Measurements from ENCODE around the gene JUN.

JUN gene

GRCh38 chr1:58816072-58816746, 32.4 kb upstream of the JUN start (continued):
- TF ChIP-seq ZNF324 (tag by site-specific recombination; IDR thresholded peaks at IDR 0.05): no peak
- no peak for TF ChIP-seq ZNF530 (tag by site-specific recombination; IDR thresholded peaks at IDR 0.05; ENCODE audit: low read depth)
- TF ChIP-seq ZNF211 (tag by site-specific recombination; IDR thresholded peaks at IDR 0.05; ENCODE audit: low read depth): no peak
- TF ChIP-seq ZNF747 (tag by site-specific recombination; IDR thresholded peaks at IDR 0.05): no peak
- TF ChIP-seq GLIS1 (tag by site-specific recombination; IDR thresholded peaks at IDR 0.05): peak; percentile 95
- peak; percentile 67; the same call in 1 of the 2 replicates for TF ChIP-seq ZBTB48 (tag by site-specific recombination; IDR thresholded peaks at IDR 0.05)
- peak; percentile 52 for TF ChIP-seq EGR2 (tag by site-specific recombination; IDR thresholded peaks at IDR 0.05; ENCODE audit: low read depth)
- no peak for TF ChIP-seq GLI2 (tag by site-specific recombination; IDR thresholded peaks at IDR 0.05; ENCODE audit: borderline replicate concordance, low read depth)
- peak; percentile 84 for TF ChIP-seq ZSCAN30 (tag by site-specific recombination; IDR thresholded peaks at IDR 0.05)
- no peak for TF ChIP-seq ZNF302 (tag by site-specific recombination; IDR thresholded peaks at IDR 0.05; ENCODE audit: low read depth)
- TF ChIP-seq ZFP41 (tag by site-specific recombination; IDR thresholded peaks at IDR 0.05; ENCODE audit: borderline replicate concordance): no peak
- TF ChIP-seq ZNF362 (tag by site-specific recombination; IDR thresholded peaks at IDR 0.05): no peak
- TF ChIP-seq MEIS1 (CRISPR knock-in tag; IDR thresholded peaks at IDR 0.05; ENCODE audit: borderline replicate concordance): no peak
- TF ChIP-seq YY2 (tag by site-specific recombination; IDR thresholded peaks at IDR 0.05): no peak
- no peak for TF ChIP-seq ZNF544 (tag by site-specific recombination; IDR thresholded peaks at IDR 0.05)
- TF ChIP-seq ZNF157 (tag by site-specific recombination; IDR thresholded peaks at IDR 0.05): no peak
- no peak for TF ChIP-seq ZFP3 (tag by site-specific recombination; IDR thresholded peaks at IDR 0.05; ENCODE audit: low read depth)
- TF ChIP-seq, protein P1, sequence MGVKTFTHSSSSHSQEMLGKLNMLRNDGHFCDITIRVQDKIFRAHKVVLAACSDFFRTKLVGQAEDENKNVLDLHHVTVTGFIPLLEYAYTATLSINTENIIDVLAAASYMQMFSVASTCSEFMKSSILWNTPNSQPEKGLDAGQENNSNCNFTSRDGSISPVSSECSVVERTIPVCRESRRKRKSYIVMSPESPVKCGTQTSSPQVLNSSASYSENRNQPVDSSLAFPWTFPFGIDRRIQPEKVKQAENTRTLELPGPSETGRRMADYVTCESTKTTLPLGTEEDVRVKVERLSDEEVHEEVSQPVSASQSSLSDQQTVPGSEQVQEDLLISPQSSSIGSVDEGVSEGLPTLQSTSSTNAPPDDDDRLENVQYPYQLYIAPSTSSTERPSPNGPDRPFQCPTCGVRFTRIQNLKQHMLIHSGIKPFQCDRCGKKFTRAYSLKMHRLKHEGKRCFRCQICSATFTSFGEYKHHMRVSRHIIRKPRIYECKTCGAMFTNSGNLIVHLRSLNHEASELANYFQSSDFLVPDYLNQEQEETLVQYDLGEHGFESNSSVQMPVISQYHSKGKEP (tag by site-specific recombination; IDR thresholded peaks at IDR 0.05): no peak
- no peak for TF ChIP-seq ZNF791 (tag by site-specific recombination; IDR thresholded peaks at IDR 0.05)
- TF ChIP-seq, protein P2, sequence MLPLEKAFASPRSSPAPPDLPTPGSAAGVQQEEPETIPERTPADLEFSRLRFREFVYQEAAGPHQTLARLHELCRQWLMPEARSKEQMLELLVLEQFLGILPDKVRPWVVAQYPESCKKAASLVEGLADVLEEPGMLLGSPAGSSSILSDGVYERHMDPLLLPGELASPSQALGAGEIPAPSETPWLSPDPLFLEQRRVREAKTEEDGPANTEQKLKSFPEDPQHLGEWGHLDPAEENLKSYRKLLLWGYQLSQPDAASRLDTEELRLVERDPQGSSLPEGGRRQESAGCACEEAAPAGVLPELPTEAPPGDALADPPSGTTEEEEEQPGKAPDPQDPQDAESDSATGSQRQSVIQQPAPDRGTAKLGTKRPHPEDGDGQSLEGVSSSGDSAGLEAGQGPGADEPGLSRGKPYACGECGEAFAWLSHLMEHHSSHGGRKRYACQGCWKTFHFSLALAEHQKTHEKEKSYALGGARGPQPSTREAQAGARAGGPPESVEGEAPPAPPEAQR (tag by site-specific recombination; IDR thresholded peaks at IDR 0.05): no peak
- peak; percentile 58; the same call in 1 of the 2 replicates for TF ChIP-seq KLF16 (tag by site-specific recombination; IDR thresholded peaks at IDR 0.05)
- TF ChIP-seq ZSCAN16 (tag by site-specific recombination; IDR thresholded peaks at IDR 0.05): no peak
- TF ChIP-seq, protein P3, sequence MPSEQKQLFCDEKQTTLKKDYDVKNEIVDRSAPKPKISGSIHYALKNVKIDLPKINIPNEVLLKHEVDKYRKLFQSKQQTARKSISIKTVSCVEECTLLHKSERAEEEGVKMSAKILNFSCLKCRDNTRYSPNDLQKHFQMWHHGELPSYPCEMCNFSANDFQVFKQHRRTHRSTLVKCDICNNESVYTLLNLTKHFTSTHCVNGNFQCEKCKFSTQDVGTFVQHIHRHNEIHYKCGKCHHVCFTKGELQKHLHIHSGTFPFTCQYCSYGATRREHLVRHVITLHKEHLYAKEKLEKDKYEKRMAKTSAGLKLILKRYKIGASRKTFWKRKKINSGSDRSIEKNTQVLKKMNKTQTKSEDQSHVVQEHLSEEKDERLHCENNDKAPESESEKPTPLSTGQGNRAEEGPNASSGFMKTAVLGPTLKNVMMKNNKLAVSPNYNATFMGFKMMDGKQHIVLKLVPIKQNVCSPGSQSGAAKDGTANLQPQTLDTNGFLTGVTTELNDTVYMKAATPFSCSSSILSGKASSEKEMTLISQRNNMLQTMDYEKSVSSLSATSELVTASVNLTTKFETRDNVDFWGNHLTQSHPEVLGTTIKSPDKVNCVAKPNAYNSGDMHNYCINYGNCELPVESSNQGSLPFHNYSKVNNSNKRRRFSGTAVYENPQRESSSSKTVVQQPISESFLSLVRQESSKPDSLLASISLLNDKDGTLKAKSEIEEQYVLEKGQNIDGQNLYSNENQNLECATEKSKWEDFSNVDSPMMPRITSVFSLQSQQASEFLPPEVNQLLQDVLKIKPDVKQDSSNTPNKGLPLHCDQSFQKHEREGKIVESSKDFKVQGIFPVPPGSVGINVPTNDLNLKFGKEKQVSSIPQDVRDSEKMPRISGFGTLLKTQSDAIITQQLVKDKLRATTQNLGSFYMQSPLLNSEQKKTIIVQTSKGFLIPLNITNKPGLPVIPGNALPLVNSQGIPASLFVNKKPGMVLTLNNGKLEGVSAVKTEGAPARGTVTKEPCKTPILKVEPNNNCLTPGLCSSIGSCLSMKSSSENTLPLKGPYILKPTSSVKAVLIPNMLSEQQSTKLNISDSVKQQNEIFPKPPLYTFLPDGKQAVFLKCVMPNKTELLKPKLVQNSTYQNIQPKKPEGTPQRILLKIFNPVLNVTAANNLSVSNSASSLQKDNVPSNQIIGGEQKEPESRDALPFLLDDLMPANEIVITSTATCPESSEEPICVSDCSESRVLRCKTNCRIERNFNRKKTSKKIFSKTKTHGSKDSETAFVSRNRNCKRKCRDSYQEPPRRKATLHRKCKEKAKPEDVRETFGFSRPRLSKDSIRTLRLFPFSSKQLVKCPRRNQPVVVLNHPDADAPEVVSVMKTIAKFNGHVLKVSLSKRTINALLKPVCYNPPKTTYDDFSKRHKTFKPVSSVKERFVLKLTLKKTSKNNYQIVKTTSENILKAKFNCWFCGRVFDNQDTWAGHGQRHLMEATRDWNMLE (tag by site-specific recombination; conservative IDR thresholded peaks at IDR 0.05; ENCODE audit: low read depth): 0 out of 2 replicates have a peak, but pooled peaks have one; percentile 15
- TF ChIP-seq ATF2 (tag by site-specific recombination; IDR thresholded peaks at IDR 0.05; ENCODE audit: low read depth): no peak
- TF ChIP-seq, protein P4, sequence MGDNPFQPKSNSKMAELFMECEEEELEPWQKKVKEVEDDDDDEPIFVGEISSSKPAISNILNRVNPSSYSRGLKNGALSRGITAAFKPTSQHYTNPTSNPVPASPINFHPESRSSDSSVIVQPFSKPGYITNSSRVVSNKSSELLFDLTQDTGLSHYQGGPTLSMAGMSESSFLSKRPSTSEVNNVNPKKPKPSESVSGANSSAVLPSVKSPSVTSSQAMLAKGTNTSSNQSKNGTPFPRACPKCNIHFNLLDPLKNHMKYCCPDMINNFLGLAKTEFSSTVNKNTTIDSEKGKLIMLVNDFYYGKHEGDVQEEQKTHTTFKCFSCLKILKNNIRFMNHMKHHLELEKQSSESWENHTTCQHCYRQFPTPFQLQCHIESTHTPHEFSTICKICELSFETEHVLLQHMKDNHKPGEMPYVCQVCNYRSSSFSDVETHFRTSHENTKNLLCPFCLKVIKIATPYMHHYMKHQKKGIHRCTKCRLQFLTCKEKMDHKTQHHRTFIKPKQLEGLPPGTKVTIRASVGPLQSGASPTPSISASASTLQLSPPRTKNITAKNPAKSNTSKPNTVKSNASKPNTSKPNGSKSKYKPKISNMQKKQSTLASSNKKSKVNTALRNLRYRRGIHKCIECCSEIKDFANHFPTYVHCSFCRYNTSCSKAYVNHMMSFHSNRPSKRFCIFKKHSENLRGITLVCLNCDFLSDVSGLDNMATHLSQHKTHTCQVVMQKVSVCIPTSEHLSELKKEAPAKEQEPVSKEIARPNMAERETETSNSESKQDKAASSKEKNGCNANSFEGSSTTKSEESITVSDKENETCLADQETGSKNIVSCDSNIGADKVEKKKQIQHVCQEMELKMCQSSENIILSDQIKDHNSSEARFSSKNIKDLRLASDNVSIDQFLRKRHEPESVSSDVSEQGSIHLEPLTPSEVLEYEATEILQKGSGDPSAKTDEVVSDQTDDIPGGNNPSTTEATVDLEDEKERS (tag by site-specific recombination; IDR thresholded peaks at IDR 0.05): no peak
- no peak for TF ChIP-seq ZNF555 (tag by site-specific recombination; conservative IDR thresholded peaks at IDR 0.05)
